GM18867 (cell line): ENCODE results near the gene GAL3ST2.
A peak's percentile ranks its signal among the peaks of the same experiment; 100 is the strongest.
"Not testable (repeated sequence)": the region's sequence is repeated elsewhere in the genome, so short reads cannot be mapped to it uniquely, and the experiment has no call there.

Experiments used
- ATAC-seq: cut with Tn5 transposase; IDR thresholded peaks from one replicate; pipeline ENCODE4 v1.9.1; 2021; ENCODE audit warnings: mild to moderate bottlenecking, moderate library complexity; ENCODE audit not compliant: unreplicated experiment

GAL3ST2 gene

GRCh38 chr2:241791385-241791784, 14.8 kb downstream of the GAL3ST2 start:
- ATAC-seq: not testable (repeated sequence)

GRCh38 chr2:241793385-241793784, 16.8 kb downstream of the GAL3ST2 start:
- no peak for ATAC-seq

- no peak for ATAC-seq
These were observed 17.7 kb downstream of the GAL3ST2 start for GRCh38 chr2:241794250-241794823.

- ATAC-seq: no peak
These were observed 18.7 kb downstream of the GAL3ST2 start for GRCh38 chr2:241795021-241795999.

- no peak for ATAC-seq
These were observed 19.6 kb downstream of the GAL3ST2 start for GRCh38 chr2:241796209-241796608.

GRCh38 chr2:241796610-241797138, 20.1 kb downstream of the GAL3ST2 start:
- no peak for ATAC-seq

- no peak for ATAC-seq
These were observed 20.9 kb downstream of the GAL3ST2 start for GRCh38 chr2:241797441-241798080.

- ATAC-seq: no peak
These were observed 21.5 kb downstream of the GAL3ST2 start for GRCh38 chr2:241798081-241798630.

GRCh38 chr2:241798631-241799521, 22.3 kb downstream of the GAL3ST2 start:
- no peak for ATAC-seq

- no peak for ATAC-seq
These were observed 23.0 kb downstream of the GAL3ST2 start for GRCh38 chr2:241799522-241800197.

- not testable (repeated sequence) for ATAC-seq
These were observed 23.7 kb downstream of the GAL3ST2 start for GRCh38 chr2:241800198-241800903.

GRCh38 chr2:241801611-241802420, 25.2 kb downstream of the GAL3ST2 start:
- no peak for ATAC-seq

- ATAC-seq: no peak
These were observed 26.0 kb downstream of the GAL3ST2 start for GRCh38 chr2:241802421-241803318.

- ATAC-seq: peak; percentile 61
These were observed 27.0 kb downstream of the GAL3ST2 start for GRCh38 chr2:241803387-241804325.

GRCh38 chr2:241804326-241805229, 28.0 kb downstream of the GAL3ST2 start:
- ATAC-seq: peak; percentile 24
